IPS-20b (cell line): ENCODE measurements around the gene TMEM52.

ENCODE experiments used
- H3K27ac ChIP-seq: one replicate; pipeline ENCODE4 v1.5.1; 2013; ENCODE audit warnings: low read length
- H3K27me3 ChIP-seq: 2 replicates; pipeline ENCODE4 v1.6.1; 2013; ENCODE audit warnings: mild to moderate bottlenecking, low read length, inconsistent platforms; ENCODE audit not compliant: insufficient read depth
- H3K36me3 ChIP-seq: 2 replicates; pipeline ENCODE4 v1.6.1; 2013; ENCODE audit warnings: low read depth, mild to moderate bottlenecking, inconsistent platforms, low read length, moderate library complexity; ENCODE audit not compliant: insufficient read depth
- H3K4me1 ChIP-seq: 2 replicates; pipeline ENCODE4 v1.6.1; 2013; ENCODE audit warnings: mild to moderate bottlenecking, control low read depth, inconsistent platforms, low read length, moderate library complexity; ENCODE audit not compliant: insufficient read depth
- H3K4me3 ChIP-seq: 2 replicates; pipeline ENCODE4 v1.5.1; 2013; ENCODE audit warnings: mild to moderate bottlenecking, low read length, inconsistent platforms
- H3K9ac ChIP-seq: 2 replicates; pipeline ENCODE4 v1.6.1; 2013; ENCODE audit warnings: low read depth, mild to moderate bottlenecking, inconsistent platforms, low read length, moderate library complexity
- H3K9me3 ChIP-seq: 2 replicates; pipeline ENCODE4 v1.6.1; 2013; ENCODE audit warnings: mild to moderate bottlenecking, low read depth, low read length, inconsistent platforms; ENCODE audit not compliant: insufficient read depth

The TMEM52 gene

GRCh38 chr1:1917304-1917976 lies 1.6 kb downstream of the TMEM52 start:
- Histone ChIP-seq H3K27me3 (peaks cover 10% of the 10 kb centered on the region), H3K27ac (no peak overlapping the region), H3K4me3 (no peak overlapping the region), H3K9me3 (no peaks in the 10 kb centered on the region), H3K9ac (no peak overlapping the region), H3K36me3 (no peaks in the 10 kb centered on the region), H3K4me1 (peaks cover 3% of the 10 kb centered on the region; the same call in 1 of the 2 replicates)

- H3K4me1 ChIP-seq, result peaks cover 3% of the 10 kb centered on the region; the same call in 1 of the 2 replicates
- H3K9me3 ChIP-seq, result no peaks in the 10 kb centered on the region
- no peak overlapping the region for H3K4me3 ChIP-seq
- no peaks in the 10 kb centered on the region for H3K36me3 ChIP-seq
- H3K27me3 ChIP-seq, result peaks cover 10% of the 10 kb centered on the region
- H3K9ac ChIP-seq, result no peak overlapping the region
- no peak overlapping the region for H3K27ac ChIP-seq
These were observed 2.2 kb downstream of the TMEM52 start for GRCh38 chr1:1916851-1917251.

GRCh38 chr1:1915911-1916840 lies 2.9 kb downstream of the TMEM52 start:
- H3K9ac ChIP-seq, result no peak overlapping the region
- H3K4me1 ChIP-seq, result peaks cover 3% of the 10 kb centered on the region; the same call in 1 of the 2 replicates
- H3K9me3 ChIP-seq, result no peaks in the 10 kb centered on the region
- H3K4me3 ChIP-seq, result no peak overlapping the region
- peaks cover 10% of the 10 kb centered on the region for H3K27me3 ChIP-seq
- no peak overlapping the region for H3K27ac ChIP-seq
- no peaks in the 10 kb centered on the region for H3K36me3 ChIP-seq

GRCh38 chr1:1914971-1915692 lies 3.9 kb downstream of the TMEM52 start, which contains the start of gene CALML6:
Gene CALML6 (plus strand): TSS chr1:1915260. CDS start chr1:1915281, 21 bp downstream.
- no peaks in the 10 kb centered on the region for H3K36me3 ChIP-seq
- H3K27ac ChIP-seq, result no peak within 1 kb of the TSS
- H3K4me1 ChIP-seq, result peaks cover 3% of the 10 kb centered on the region; the same call in 1 of the 2 replicates
- no peaks in the 10 kb centered on the region for H3K9me3 ChIP-seq
- H3K9ac ChIP-seq, result no peak within 1 kb of the TSS
- H3K27me3 ChIP-seq, result peaks cover 10% of the 10 kb centered on the region
- no peak within 1 kb of the TSS for H3K4me3 ChIP-seq

GRCh38 chr1:1914101-1914970 lies 4.7 kb downstream of the TMEM52 start:
- H3K9me3 ChIP-seq, result no peaks in the 10 kb centered on the region
- H3K27me3 ChIP-seq, result peaks cover 10% of the 10 kb centered on the region
- no peak overlapping the region for H3K9ac ChIP-seq
- H3K27ac ChIP-seq, result no peak overlapping the region
- H3K4me1 ChIP-seq, result peaks cover 3% of the 10 kb centered on the region; the same call in 1 of the 2 replicates
- H3K36me3 ChIP-seq, result no peaks in the 10 kb centered on the region
- H3K4me3 ChIP-seq, result no peak overlapping the region

- Histone ChIP-seq H3K9ac (no peak overlapping the region), H3K4me1 (peaks cover 3% of the 10 kb centered on the region; the same call in 1 of the 2 replicates), H3K4me3 (no peak overlapping the region), H3K36me3 (no peaks in the 10 kb centered on the region), H3K27me3 (peaks cover 3% of the 10 kb centered on the region; the same call in 1 of the 2 replicates), H3K9me3 (no peaks in the 10 kb centered on the region), H3K27ac (no peak overlapping the region)
These were observed 7.6 kb downstream of the TMEM52 start for GRCh38 chr1:1911350-1912041.

GRCh38 chr1:1910651-1911331 lies 8.3 kb downstream of the TMEM52 start:
- H3K9me3 ChIP-seq, result no peaks in the 10 kb centered on the region
- no peak overlapping the region; the same call in 1 of the 2 replicates for H3K9ac ChIP-seq

GRCh38 chr1:1910033-1910465 lies 9.0 kb downstream of the TMEM52 start:
- peak overlapping the region; percentile 64; the same call in 1 of the 2 replicates for H3K4me3 ChIP-seq
- peak overlapping the region; percentile 72; the same call in 1 of the 2 replicates for H3K9ac ChIP-seq
- H3K4me1 ChIP-seq, result peaks cover 3% of the 10 kb centered on the region; the same call in 1 of the 2 replicates
- H3K27ac ChIP-seq, result no peak overlapping the region
- H3K9me3 ChIP-seq, result no peaks in the 10 kb centered on the region
- no peaks in the 10 kb centered on the region for H3K36me3 ChIP-seq
- H3K27me3 ChIP-seq, result peaks cover 3% of the 10 kb centered on the region; the same call in 1 of the 2 replicates

More at GRCh38 chr1:1910651-1911331, 8.3 kb downstream of the TMEM52 start:
- peaks cover 3% of the 10 kb centered on the region; the same call in 1 of the 2 replicates for H3K4me1 ChIP-seq
- no peaks in the 10 kb centered on the region for H3K36me3 ChIP-seq
- no peak overlapping the region for H3K27ac ChIP-seq
- peaks cover 3% of the 10 kb centered on the region; the same call in 1 of the 2 replicates for H3K27me3 ChIP-seq
- no peak overlapping the region for H3K4me3 ChIP-seq

- H3K36me3 ChIP-seq, result no peaks in the 10 kb centered on the region
- peak overlapping the region; percentile 69 for H3K4me3 ChIP-seq
- no peaks in the 10 kb centered on the region for H3K9me3 ChIP-seq
- H3K4me1 ChIP-seq, result peaks cover 3% of the 10 kb centered on the region; the same call in 1 of the 2 replicates
- H3K27me3 ChIP-seq, result peaks cover 3% of the 10 kb centered on the region; the same call in 1 of the 2 replicates
- H3K27ac ChIP-seq, result no peak overlapping the region
- peak overlapping the region; percentile 61; the same call in 1 of the 2 replicates for H3K9ac ChIP-seq
These were observed 10.6 kb downstream of the TMEM52 start for GRCh38 chr1:1908506-1908791.
